ENCODE measurements around the gene FANCE.

The FANCE gene

GRCh38 chr6:35488517-35488862 lies 36.4 kb downstream of the FANCE start:
- Histone ChIP-seq H3K27me3 (ENCODE audit: low read length) (no peaks in the 10 kb centered on the region), H3K4me2 (ENCODE audit: low read depth, low read length, poor library complexity, severe bottlenecking) (no peak overlapping the region), H2AFZ (ENCODE audit: low read depth, low read length, severe bottlenecking) (no peak overlapping the region), H4K20me1 (ENCODE audit: low read depth, low read length) (no peaks in the 10 kb centered on the region), H3K9me2 (replicated peaks; ENCODE audit: insufficient read depth, low read length) (no peaks in the 10 kb centered on the region), H3K9me3 (ENCODE audit: insufficient read depth, low read length) (no peaks in the 10 kb centered on the region), H3K79me2 (ENCODE audit: insufficient read depth, low read length) (no peaks in the 10 kb centered on the region), H3K27ac (ENCODE audit: low read depth, low read length) (no peak overlapping the region), H3F3A (ENCODE audit: insufficient read depth) (no peaks in the 10 kb centered on the region), H3K4me3 (ENCODE audit: insufficient read depth, low read length, poor library complexity, severe bottlenecking) (no peak overlapping the region), H3K36me3 (ENCODE audit: low read length) (no peaks in the 10 kb centered on the region), H3K9ac (ENCODE audit: low read length) (no peak overlapping the region)
- TF ChIP-seq EZH2phosphoT487 (conservative IDR thresholded peaks at IDR 0.05; ENCODE audit: low read length): no peak
- TF ChIP-seq, protein P1, sequence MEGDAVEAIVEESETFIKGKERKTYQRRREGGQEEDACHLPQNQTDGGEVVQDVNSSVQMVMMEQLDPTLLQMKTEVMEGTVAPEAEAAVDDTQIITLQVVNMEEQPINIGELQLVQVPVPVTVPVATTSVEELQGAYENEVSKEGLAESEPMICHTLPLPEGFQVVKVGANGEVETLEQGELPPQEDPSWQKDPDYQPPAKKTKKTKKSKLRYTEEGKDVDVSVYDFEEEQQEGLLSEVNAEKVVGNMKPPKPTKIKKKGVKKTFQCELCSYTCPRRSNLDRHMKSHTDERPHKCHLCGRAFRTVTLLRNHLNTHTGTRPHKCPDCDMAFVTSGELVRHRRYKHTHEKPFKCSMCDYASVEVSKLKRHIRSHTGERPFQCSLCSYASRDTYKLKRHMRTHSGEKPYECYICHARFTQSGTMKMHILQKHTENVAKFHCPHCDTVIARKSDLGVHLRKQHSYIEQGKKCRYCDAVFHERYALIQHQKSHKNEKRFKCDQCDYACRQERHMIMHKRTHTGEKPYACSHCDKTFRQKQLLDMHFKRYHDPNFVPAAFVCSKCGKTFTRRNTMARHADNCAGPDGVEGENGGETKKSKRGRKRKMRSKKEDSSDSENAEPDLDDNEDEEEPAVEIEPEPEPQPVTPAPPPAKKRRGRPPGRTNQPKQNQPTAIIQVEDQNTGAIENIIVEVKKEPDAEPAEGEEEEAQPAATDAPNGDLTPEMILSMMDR (IDR thresholded peaks at IDR 0.05; ENCODE audit: insufficient read depth, low read length, poor library complexity, severe bottlenecking): no peak

- H3K9me2 ChIP-seq (replicated peaks; ENCODE audit: insufficient read depth, low read length): no peaks in the 10 kb centered on the region
- H3K9ac ChIP-seq (ENCODE audit: low read length): no peak overlapping the region
- H3K79me2 ChIP-seq (ENCODE audit: insufficient read depth, low read length): no peaks in the 10 kb centered on the region
- TF ChIP-seq, protein P1 (IDR thresholded peaks at IDR 0.05; ENCODE audit: insufficient read depth, low read length, poor library complexity, severe bottlenecking): no peak
- TF ChIP-seq EZH2phosphoT487 (conservative IDR thresholded peaks at IDR 0.05; ENCODE audit: low read length): no peak
- H2AFZ ChIP-seq (ENCODE audit: low read depth, low read length, severe bottlenecking): no peak overlapping the region
- no peaks in the 10 kb centered on the region for H3K9me3 ChIP-seq (ENCODE audit: insufficient read depth, low read length)
- H3K4me2 ChIP-seq (ENCODE audit: low read depth, low read length, poor library complexity, severe bottlenecking): no peak overlapping the region
- H3K4me3 ChIP-seq (ENCODE audit: insufficient read depth, low read length, poor library complexity, severe bottlenecking): no peak overlapping the region
- H3K27me3 ChIP-seq (ENCODE audit: low read length): no peaks in the 10 kb centered on the region
- no peaks in the 10 kb centered on the region for H4K20me1 ChIP-seq (ENCODE audit: low read depth, low read length)
- no peaks in the 10 kb centered on the region for H3F3A ChIP-seq (ENCODE audit: insufficient read depth)
- H3K27ac ChIP-seq (ENCODE audit: low read depth, low read length): no peak overlapping the region
- H3K36me3 ChIP-seq (ENCODE audit: low read length): no peaks in the 10 kb centered on the region
Observed at GRCh38 chr6:35489066-35489465, 36.9 kb downstream of the FANCE start.

DNA sequence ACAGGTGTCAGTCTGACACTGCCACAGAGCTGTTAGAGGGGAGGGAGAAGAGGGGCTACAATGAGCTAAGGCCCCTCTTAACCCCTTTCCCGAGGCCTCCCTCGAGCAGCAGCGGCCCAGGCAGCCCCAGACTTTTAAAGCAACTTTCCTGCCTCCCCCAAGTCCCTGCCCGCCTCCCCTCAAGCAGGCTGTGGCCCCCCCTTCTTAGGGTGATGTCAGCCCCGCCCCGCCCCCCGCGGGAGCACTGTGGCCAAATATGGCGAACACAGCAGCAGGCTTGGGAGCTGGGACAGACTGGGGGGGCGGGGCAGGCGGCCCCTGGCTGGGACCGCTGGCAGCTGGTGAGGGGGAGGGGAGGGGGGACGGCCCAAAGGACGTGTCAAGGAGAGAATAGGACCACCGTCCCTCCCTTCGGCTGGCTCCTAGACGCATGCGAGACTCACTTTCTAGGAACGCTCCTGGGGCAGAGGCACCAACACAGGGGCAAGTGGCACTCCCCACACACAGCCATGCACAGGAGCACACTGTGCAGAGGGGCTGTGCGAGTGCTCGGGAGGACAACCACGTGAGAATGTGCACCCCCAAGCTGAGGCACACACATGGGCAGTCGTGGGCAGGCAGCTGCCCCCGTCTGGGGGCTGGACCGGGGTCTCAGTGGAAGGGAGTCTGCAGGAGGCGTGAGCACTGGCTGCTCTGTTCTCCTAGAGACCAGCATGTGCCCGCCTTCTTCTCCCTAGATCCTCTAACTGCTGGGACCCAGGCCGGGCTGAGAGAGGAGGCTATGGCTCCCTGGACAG lies 38.1 kb downstream of the FANCE start:
- H3K9me3 ChIP-seq (ENCODE audit: insufficient read depth, low read length): no peaks in the 10 kb centered on the region
- H3K27me3 ChIP-seq (ENCODE audit: low read length): no peaks in the 10 kb centered on the region
- no peak overlapping the region for H3K4me2 ChIP-seq (ENCODE audit: low read depth, low read length, poor library complexity, severe bottlenecking)
- TF ChIP-seq, protein P1 (IDR thresholded peaks at IDR 0.05; ENCODE audit: insufficient read depth, low read length, poor library complexity, severe bottlenecking): no peak
- no peak for TF ChIP-seq EZH2phosphoT487 (conservative IDR thresholded peaks at IDR 0.05; ENCODE audit: low read length)
- H3K9ac ChIP-seq (ENCODE audit: low read length): no peak overlapping the region
- H3K79me2 ChIP-seq (ENCODE audit: insufficient read depth, low read length): no peaks in the 10 kb centered on the region
- H3K27ac ChIP-seq (ENCODE audit: low read depth, low read length): no peak overlapping the region
- H3K4me3 ChIP-seq (ENCODE audit: insufficient read depth, low read length, poor library complexity, severe bottlenecking): no peak overlapping the region
- H3K9me2 ChIP-seq (replicated peaks; ENCODE audit: insufficient read depth, low read length): no peaks in the 10 kb centered on the region
- no peaks in the 10 kb centered on the region for H3K36me3 ChIP-seq (ENCODE audit: low read length)
- H3F3A ChIP-seq (ENCODE audit: insufficient read depth): no peaks in the 10 kb centered on the region
- H4K20me1 ChIP-seq (ENCODE audit: low read depth, low read length): no peaks in the 10 kb centered on the region
- no peak overlapping the region for H2AFZ ChIP-seq (ENCODE audit: low read depth, low read length, severe bottlenecking)

All from SU-DHL-6 (cell line).